ENCODE data around the gene UNC5CL. TPM values are rescaled to one million over a fixed set of nuclear protein-coding genes. Genes with fewer than 3 reads are reported as not detected.

The UNC5CL gene
- total and polyA plus RNA-seq, 2 of the 4 experiments (the other 2 are of a cell fraction) = not detected

- POLR2A ChIA-PET (ENCODE audit: unreplicated experiment) = no interaction called here
- CTCF ChIA-PET = no interaction called here
- TF ChIP-seq MAZ (IDR thresholded peaks at IDR 0.05; ENCODE audit: borderline replicate concordance, low read depth, low read length) = no peak
- no peak for TF ChIP-seq RCOR1 (IDR thresholded peaks at IDR 0.05; ENCODE audit: insufficient replicate concordance, low read length)
- no peak for TF ChIP-seq POLR2A (IDR thresholded peaks at IDR 0.05; ENCODE audit: low read depth, low read length)
- TF ChIP-seq, protein P1, sequence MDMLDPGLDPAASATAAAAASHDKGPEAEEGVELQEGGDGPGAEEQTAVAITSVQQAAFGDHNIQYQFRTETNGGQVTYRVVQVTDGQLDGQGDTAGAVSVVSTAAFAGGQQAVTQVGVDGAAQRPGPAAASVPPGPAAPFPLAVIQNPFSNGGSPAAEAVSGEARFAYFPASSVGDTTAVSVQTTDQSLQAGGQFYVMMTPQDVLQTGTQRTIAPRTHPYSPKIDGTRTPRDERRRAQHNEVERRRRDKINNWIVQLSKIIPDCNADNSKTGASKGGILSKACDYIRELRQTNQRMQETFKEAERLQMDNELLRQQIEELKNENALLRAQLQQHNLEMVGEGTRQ (IDR thresholded peaks at IDR 0.05; ENCODE audit: low read depth, low read length) = no peak
- TF ChIP-seq BHLHE40 (IDR thresholded peaks at IDR 0.05; ENCODE audit: low read depth, low read length) = no peak
- TF ChIP-seq, protein P2, sequence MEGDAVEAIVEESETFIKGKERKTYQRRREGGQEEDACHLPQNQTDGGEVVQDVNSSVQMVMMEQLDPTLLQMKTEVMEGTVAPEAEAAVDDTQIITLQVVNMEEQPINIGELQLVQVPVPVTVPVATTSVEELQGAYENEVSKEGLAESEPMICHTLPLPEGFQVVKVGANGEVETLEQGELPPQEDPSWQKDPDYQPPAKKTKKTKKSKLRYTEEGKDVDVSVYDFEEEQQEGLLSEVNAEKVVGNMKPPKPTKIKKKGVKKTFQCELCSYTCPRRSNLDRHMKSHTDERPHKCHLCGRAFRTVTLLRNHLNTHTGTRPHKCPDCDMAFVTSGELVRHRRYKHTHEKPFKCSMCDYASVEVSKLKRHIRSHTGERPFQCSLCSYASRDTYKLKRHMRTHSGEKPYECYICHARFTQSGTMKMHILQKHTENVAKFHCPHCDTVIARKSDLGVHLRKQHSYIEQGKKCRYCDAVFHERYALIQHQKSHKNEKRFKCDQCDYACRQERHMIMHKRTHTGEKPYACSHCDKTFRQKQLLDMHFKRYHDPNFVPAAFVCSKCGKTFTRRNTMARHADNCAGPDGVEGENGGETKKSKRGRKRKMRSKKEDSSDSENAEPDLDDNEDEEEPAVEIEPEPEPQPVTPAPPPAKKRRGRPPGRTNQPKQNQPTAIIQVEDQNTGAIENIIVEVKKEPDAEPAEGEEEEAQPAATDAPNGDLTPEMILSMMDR (conservative IDR thresholded peaks at IDR 0.05; ENCODE audit: low read depth, low read length) = no peak
- no peak for TF ChIP-seq FOS (IDR thresholded peaks at IDR 0.05; ENCODE audit: low read depth, low read length)
- no peak for TF ChIP-seq MAFK (IDR thresholded peaks at IDR 0.05; ENCODE audit: low read depth, low read length)
- no peak for TF ChIP-seq CEBPB (IDR thresholded peaks at IDR 0.05; ENCODE audit: low read depth, low read length)
- TF ChIP-seq RAD21 (IDR thresholded peaks at IDR 0.05; ENCODE audit: low read length) = no peak
- no peak for TF ChIP-seq RFX5 (IDR thresholded peaks at IDR 0.05; ENCODE audit: low read depth, low read length)
- no peak overlapping the region for H4K5ac ChIP-seq (ENCODE audit: low read depth, low read length)
- H3K9ac ChIP-seq (ENCODE audit: low read depth, low read length) = no peak overlapping the region
- H2BK15ac ChIP-seq (ENCODE audit: low read depth, low read length) = no peak overlapping the region
- no peak overlapping the region for H2AFZ ChIP-seq (replicated peaks; ENCODE audit: low read length, poor library complexity)
- no peaks in the 10 kb centered on the region for H3K79me1 ChIP-seq (ENCODE audit: low read depth in 1 of 2, low read length in 2 of 2)
- intact Hi-C loops (cut with micrococcal nuclease) (no loop called here), dilution Hi-C loops (cut with HindIII; ENCODE audit: low sequenced_read_pairs, unreplicated experiment) (no loop called here), in situ Hi-C loops (cut with MboI; ENCODE audit: low sequenced_read_pairs) (no loop called here)
- no peaks in the 10 kb centered on the region for H4K20me1 ChIP-seq (ENCODE audit: insufficient read depth, low read length)
- no peak overlapping the region for H2BK120ac ChIP-seq (ENCODE audit: low read depth, low read length)
- no peak overlapping the region for H2BK5ac ChIP-seq (ENCODE audit: low read depth, low read length, poor library complexity, severe bottlenecking)
- WGBS, 2 experiments (ENCODE audit: extremely low coverage in 2 of 2, insufficient read length in 1 of 2) = no CpG with 5 or more reads among the region's 4 CpGs
- no peak overlapping the region for H4K91ac ChIP-seq (ENCODE audit: insufficient read depth, low read depth, low read length)
- ATAC-seq (ENCODE audit: low read depth) (no peak), DNase-seq (no peak)
- H4K8ac ChIP-seq (ENCODE audit: low read depth in 2 of 2, low read length in 2 of 2) = no peak overlapping the region
- H3K9me1 ChIP-seq (ENCODE audit: insufficient read depth, low read length) = peaks cover 6% of the 10 kb centered on the region; the same call in 1 of the 2 replicates
- H3K14ac ChIP-seq (replicated peaks; ENCODE audit: low read depth, low read length) = no peak overlapping the region
- no peaks in the 10 kb centered on the region for H3K36me3 ChIP-seq (ENCODE audit: control insufficient read depth, insufficient read depth, low read length)
- H3K4me1 ChIP-seq (ENCODE audit: control insufficient read depth, insufficient read depth, low read length) = peaks cover 11% of the 10 kb centered on the region
- no peak overlapping the region for H3K4me2 ChIP-seq (ENCODE audit: low read depth, low read length)
- no peak overlapping the region for H2AK9ac ChIP-seq (replicated peaks; ENCODE audit: low read depth, low read length, poor library complexity)
- H3K23ac ChIP-seq (ENCODE audit: low read depth, low read length) = no peak overlapping the region
- H2AK5ac ChIP-seq (ENCODE audit: low read depth, low read length) = no peak overlapping the region
- no peak overlapping the region for H3K18ac ChIP-seq (ENCODE audit: low read depth, low read length)
- no TSS peak for BruUV-seq (replicated peaks)
- no peak overlapping the region for H3K4ac ChIP-seq (ENCODE audit: low read depth, low read length)
- no peak overlapping the region for H2BK20ac ChIP-seq (ENCODE audit: low read depth, low read length)
- no peaks in the 10 kb centered on the region for H3K9me3 ChIP-seq (ENCODE audit: control insufficient read depth, insufficient read depth, low read length)
- H3K56ac ChIP-seq (ENCODE audit: extremely low read depth, insufficient read depth, low read length) = no peak overlapping the region
- no peak overlapping the region for H3K27ac ChIP-seq (ENCODE audit: insufficient read depth, low read length)
- H3K4me3 ChIP-seq (ENCODE audit: insufficient read depth, low read depth, low read length) = no peak overlapping the region
- H3K27me3 ChIP-seq (ENCODE audit: control insufficient read depth, insufficient read depth, low read length) = peaks cover 25% of the 10 kb centered on the region
These were observed 38.8 kb downstream of the UNC5CL start for GRCh38 chr6:41000248-41000647.

All from IMR-90 (cell line).